Right atrium auricular region (tissue), 2 donors: ENCODE results near the gene ETF1. TPM values are rescaled to one million over a fixed set of nuclear protein-coding genes. Genes with fewer than 3 reads are reported as not detected.
A peak's percentile ranks its signal among the peaks of the same experiment; 100 is the strongest.

Experiments
- DNase-seq: peaks from one replicate; pipeline ENCODE4 v3.0.0-alpha.2; 2019; ENCODE audit warnings: low spot score
- H3K27ac ChIP-seq, 2 donors: fragments of 200-600 bp; sonication (generic); 1 replicate in 1 of 2; 2 replicates in 1 of 2; pipeline ENCODE4 v1.5.1; 2016 to 2019
- H3K27me3 ChIP-seq, 2 donors: fragments of 200-600 bp; sonication (generic); one replicate each; pipeline versions ENCODE4 v1.5.1 to v1.6.0; 2017 to 2019
- H3K36me3 ChIP-seq: fragments of 200-600 bp; sonication (generic); one replicate; pipeline ENCODE4 v1.5.1; 2016
- H3K4me1 ChIP-seq, 2 donors: fragments of 200-600 bp; sonication (generic); one replicate each; pipeline versions ENCODE4 v1.5.1 to v1.6.0; 2017 to 2019
- H3K4me3 ChIP-seq, 2 donors: fragments of 200-600 bp; sonication (generic); 1 replicate in 1 of 2; 2 replicates in 1 of 2; pipeline ENCODE4 v1.5.1; 2017 to 2019; ENCODE audit warnings: mild to moderate bottlenecking in 1 of 2, moderate library complexity in 1 of 2
- H3K9me3 ChIP-seq, 2 donors: fragments of 200-600 bp; sonication (generic); one replicate each; pipeline ENCODE4 v1.5.1; 2019
- total RNA-seq, 2 donors: library from RNA; depleted of rRNA; stranded (reverse); fragments of >200 nt; gene quantifications; one replicate each; pipeline ENCODE4 v1.1.0, GENCODE V29; 2016
- TF ChIP-seq, protein P1 (sequence below), 2 donors: fragments of 200-600 bp; sonication (generic); IDR thresholded peaks; one replicate each; pipeline ENCODE4 v1.5.1; 2019; ENCODE audit warnings: antibody characterized with exemption in 2 of 2

ETF1 gene
- total RNA-seq, 2 donors from 2014 or later: 62.0 to 64.1 TPM

GRCh38 chr5:138498376-138498775 lies 44.7 kb downstream of the ETF1 start:
- Histone ChIP-seq H3K4me3 (no peak overlapping the region), H3K27me3 (no peaks in the 10 kb centered on the region), H3K36me3 (no peaks in the 10 kb centered on the region), H3K4me1 (no peaks in the 10 kb centered on the region), H3K9me3 (no peaks in the 10 kb centered on the region), H3K27ac (no peak overlapping the region)
- TF ChIP-seq, protein P1, sequence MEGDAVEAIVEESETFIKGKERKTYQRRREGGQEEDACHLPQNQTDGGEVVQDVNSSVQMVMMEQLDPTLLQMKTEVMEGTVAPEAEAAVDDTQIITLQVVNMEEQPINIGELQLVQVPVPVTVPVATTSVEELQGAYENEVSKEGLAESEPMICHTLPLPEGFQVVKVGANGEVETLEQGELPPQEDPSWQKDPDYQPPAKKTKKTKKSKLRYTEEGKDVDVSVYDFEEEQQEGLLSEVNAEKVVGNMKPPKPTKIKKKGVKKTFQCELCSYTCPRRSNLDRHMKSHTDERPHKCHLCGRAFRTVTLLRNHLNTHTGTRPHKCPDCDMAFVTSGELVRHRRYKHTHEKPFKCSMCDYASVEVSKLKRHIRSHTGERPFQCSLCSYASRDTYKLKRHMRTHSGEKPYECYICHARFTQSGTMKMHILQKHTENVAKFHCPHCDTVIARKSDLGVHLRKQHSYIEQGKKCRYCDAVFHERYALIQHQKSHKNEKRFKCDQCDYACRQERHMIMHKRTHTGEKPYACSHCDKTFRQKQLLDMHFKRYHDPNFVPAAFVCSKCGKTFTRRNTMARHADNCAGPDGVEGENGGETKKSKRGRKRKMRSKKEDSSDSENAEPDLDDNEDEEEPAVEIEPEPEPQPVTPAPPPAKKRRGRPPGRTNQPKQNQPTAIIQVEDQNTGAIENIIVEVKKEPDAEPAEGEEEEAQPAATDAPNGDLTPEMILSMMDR (IDR thresholded peaks at IDR 0.05): no peak
- DNase-seq: no peak

GRCh38 chr5:138495351-138495750 lies 47.7 kb downstream of the ETF1 start:
- no peak overlapping the region for H3K27ac ChIP-seq
- peaks cover 0 to 20% of the 10 kb centered on the region in 2 donors for H3K4me1 ChIP-seq
- H3K4me3 ChIP-seq: no peak overlapping the region
- no peak for DNase-seq
- no peaks in the 10 kb centered on the region for H3K36me3 ChIP-seq
- no peaks in the 10 kb centered on the region for H3K27me3 ChIP-seq
- H3K9me3 ChIP-seq: no peaks in the 10 kb centered on the region
- TF ChIP-seq, protein P1 (IDR thresholded peaks at IDR 0.05): no peak

- peaks cover 0 to 30% of the 10 kb centered on the region in 2 donors for H3K4me1 ChIP-seq
- H3K4me3 ChIP-seq: peak overlapping the region; percentile 47 to 58
- TF ChIP-seq, protein P1 (IDR thresholded peaks at IDR 0.05): no peak
- H3K27me3 ChIP-seq: no peaks in the 10 kb centered on the region
- peak overlapping the region in 1 of 2 donors; percentile 33 for H3K27ac ChIP-seq
- H3K36me3 ChIP-seq: no peaks in the 10 kb centered on the region
- DNase-seq: no peak
- no peaks in the 10 kb centered on the region for H3K9me3 ChIP-seq
Measured at GRCh38 chr5:138492560-138493045, 50.4 kb downstream of the ETF1 start.

GRCh38 chr5:138491669-138492559 lies 51.1 kb downstream of the ETF1 start:
- TF ChIP-seq, protein P1 (IDR thresholded peaks at IDR 0.05): no peak
- peak overlapping the region in 1 of 2 donors; percentile 33 for H3K27ac ChIP-seq
- no peaks in the 10 kb centered on the region for H3K36me3 ChIP-seq
- peaks cover 0 to 30% of the 10 kb centered on the region in 2 donors for H3K4me1 ChIP-seq
- H3K27me3 ChIP-seq: no peaks in the 10 kb centered on the region
- peak; percentile 91 for DNase-seq
- H3K4me3 ChIP-seq: peak overlapping the region; percentile 47 to 58
- H3K9me3 ChIP-seq: no peaks in the 10 kb centered on the region

GRCh38 chr5:138491284-138491648 lies 51.8 kb downstream of the ETF1 start:
- H3K27me3 ChIP-seq: no peaks in the 10 kb centered on the region
- no peak overlapping the region for H3K27ac ChIP-seq
- peaks cover 0 to 30% of the 10 kb centered on the region in 2 donors for H3K4me1 ChIP-seq
- H3K4me3 ChIP-seq: peak overlapping the region; percentile 39 to 58
- H3K9me3 ChIP-seq: no peaks in the 10 kb centered on the region
- H3K36me3 ChIP-seq: no peaks in the 10 kb centered on the region
- TF ChIP-seq, protein P1 (IDR thresholded peaks at IDR 0.05): no peak
- no peak for DNase-seq
